Measurements from ENCODE around the gene TRPM3. TPM values are rescaled to one million over a fixed set of nuclear protein-coding genes. Genes with fewer than 3 reads are reported as not detected.

The TRPM3 gene
- total RNA-seq, 4 donors from 2014 or later = 0.11 to 1.3 (median 0.21) TPM

DNA sequence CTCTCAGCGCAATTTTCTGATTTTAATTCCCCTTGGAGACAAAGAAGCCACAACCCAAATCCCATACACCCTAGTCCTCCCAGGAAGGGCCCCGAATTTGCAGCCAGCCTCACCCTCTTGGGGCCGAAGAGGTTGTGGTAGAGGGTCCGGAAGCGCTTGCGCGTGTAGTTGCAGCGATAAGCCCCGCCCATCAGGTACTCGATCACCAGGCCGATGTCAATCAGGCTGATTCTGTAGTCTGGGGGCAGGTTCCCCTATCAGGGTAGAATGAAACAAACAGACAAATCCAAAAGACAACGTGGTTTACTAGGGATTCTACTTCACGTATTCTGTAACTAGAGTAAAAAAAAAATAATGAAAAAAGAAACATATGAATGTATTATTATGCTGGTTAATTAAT lies 496.3 kb downstream of the TRPM3 start:
- H3K27me3 ChIP-seq = no peaks in the 10 kb centered on the region
- no peak for DNase-seq (ENCODE audit: low spot score in 2 of 2)
- H3K27ac ChIP-seq = no peak overlapping the region
- TF ChIP-seq POLR2AphosphoS5 (IDR thresholded peaks at IDR 0.05) (no peak), POLR2A (IDR thresholded peaks at IDR 0.05) (no peak), EP300 (IDR thresholded peaks at IDR 0.05) (no peak)
- TF ChIP-seq, protein P1, sequence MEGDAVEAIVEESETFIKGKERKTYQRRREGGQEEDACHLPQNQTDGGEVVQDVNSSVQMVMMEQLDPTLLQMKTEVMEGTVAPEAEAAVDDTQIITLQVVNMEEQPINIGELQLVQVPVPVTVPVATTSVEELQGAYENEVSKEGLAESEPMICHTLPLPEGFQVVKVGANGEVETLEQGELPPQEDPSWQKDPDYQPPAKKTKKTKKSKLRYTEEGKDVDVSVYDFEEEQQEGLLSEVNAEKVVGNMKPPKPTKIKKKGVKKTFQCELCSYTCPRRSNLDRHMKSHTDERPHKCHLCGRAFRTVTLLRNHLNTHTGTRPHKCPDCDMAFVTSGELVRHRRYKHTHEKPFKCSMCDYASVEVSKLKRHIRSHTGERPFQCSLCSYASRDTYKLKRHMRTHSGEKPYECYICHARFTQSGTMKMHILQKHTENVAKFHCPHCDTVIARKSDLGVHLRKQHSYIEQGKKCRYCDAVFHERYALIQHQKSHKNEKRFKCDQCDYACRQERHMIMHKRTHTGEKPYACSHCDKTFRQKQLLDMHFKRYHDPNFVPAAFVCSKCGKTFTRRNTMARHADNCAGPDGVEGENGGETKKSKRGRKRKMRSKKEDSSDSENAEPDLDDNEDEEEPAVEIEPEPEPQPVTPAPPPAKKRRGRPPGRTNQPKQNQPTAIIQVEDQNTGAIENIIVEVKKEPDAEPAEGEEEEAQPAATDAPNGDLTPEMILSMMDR (IDR thresholded peaks at IDR 0.05) = no peak
- WGBS = 82% methylated on average over 13 of the region's 13 CpGs
- no peaks in the 10 kb centered on the region for H3K9me3 ChIP-seq
- no peaks in the 10 kb centered on the region for H3K4me1 ChIP-seq
- H3K36me3 ChIP-seq = no peaks in the 10 kb centered on the region
- H3K4me3 ChIP-seq = no peak overlapping the region

DNA sequence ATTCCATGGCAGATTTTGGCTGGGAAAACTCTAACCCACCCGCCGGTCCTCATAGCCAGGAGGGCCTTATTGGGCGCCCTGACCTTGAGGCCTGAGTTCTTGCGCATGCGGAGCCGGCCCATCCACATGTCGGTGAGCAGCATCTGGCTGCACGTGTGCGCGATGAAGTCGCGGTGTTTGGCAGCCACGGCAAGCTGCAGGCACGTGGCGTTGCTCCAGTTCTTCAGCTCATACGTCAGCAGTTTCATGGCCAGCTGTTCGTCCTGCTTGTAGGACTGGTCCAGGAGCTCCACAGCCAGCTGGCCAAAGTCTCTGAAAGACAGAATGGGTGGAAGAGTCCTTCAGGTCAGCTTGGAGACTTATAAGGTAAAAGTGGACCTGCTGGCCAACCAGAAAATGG lies 502.6 kb downstream of the TRPM3 start:
- H3K4me3 ChIP-seq = no peak overlapping the region
- DNase-seq (ENCODE audit: low spot score in 2 of 2) = no peak
- 87% methylated on average over 15 of the region's 17 CpGs for WGBS
- no peaks in the 10 kb centered on the region for H3K4me1 ChIP-seq
- TF ChIP-seq, protein P1 (IDR thresholded peaks at IDR 0.05) = no peak
- no peak for TF ChIP-seq POLR2AphosphoS5 (IDR thresholded peaks at IDR 0.05)
- TF ChIP-seq EP300 (IDR thresholded peaks at IDR 0.05) = no peak
- no peak for TF ChIP-seq POLR2A (IDR thresholded peaks at IDR 0.05)
- no peaks in the 10 kb centered on the region for H3K36me3 ChIP-seq
- no peaks in the 10 kb centered on the region for H3K27me3 ChIP-seq
- H3K27ac ChIP-seq = no peak overlapping the region
- no peaks in the 10 kb centered on the region for H3K9me3 ChIP-seq

- TF ChIP-seq EP300 (IDR thresholded peaks at IDR 0.05) = no peak
- H3K36me3 ChIP-seq = no peaks in the 10 kb centered on the region
- H3K4me1 ChIP-seq = no peaks in the 10 kb centered on the region
- no peaks in the 10 kb centered on the region for H3K27me3 ChIP-seq
- no peaks in the 10 kb centered on the region for H3K9me3 ChIP-seq
- no peak overlapping the region for H3K27ac ChIP-seq
- 94% methylated on average over 9 of the region's 9 CpGs for WGBS
- H3K4me3 ChIP-seq = no peak overlapping the region
- DNase-seq (ENCODE audit: low spot score in 2 of 2) = no peak
Measured at GRCh38 chr9:70617033-70617828, 504.2 kb downstream of the TRPM3 start.

DNA sequence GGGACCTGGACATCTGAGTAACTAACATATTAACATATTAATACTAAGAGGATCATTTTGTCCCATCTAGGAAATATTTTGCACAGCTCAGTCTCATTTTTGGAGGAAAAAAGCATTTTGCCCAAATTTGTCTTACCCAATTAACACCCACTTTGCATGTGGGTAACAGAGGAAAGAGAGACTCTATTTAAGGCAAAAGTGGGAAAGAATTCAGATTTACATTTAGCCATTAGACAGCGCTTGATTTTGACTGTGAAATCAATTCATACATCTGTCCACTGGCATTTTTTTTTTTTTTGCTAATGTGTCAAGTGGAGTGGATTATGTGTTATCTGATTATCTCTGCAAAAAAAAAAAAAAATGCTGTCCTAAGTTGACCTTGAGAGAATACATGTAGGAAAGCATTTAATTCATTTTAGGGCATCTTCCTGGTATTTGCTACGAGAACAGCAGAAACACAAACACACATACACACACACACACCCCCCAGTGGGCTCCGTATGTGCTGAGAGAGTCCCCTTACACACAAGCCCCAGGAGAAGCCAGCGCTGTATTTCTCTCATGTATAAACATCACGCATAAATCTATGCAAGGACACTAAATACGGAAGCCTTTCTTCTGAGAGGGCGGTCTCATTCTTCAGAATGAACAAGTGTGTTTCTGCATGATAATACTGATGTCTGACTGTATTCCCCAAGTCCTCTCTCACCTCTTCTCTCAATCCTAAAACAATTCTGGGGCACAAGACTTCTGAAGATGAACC lies 505.0 kb downstream of the TRPM3 start:
- DNase-seq (ENCODE audit: low spot score in 2 of 2) = no peak
- Histone ChIP-seq H3K4me3 (no peak overlapping the region), H3K27ac (no peak overlapping the region), H3K36me3 (no peaks in the 10 kb centered on the region), H3K27me3 (no peaks in the 10 kb centered on the region), H3K4me1 (no peaks in the 10 kb centered on the region), H3K9me3 (no peaks in the 10 kb centered on the region)
- WGBS = 94% methylated on average over 7 of the region's 7 CpGs
- TF ChIP-seq, protein P1 (IDR thresholded peaks at IDR 0.05) = no peak
- no peak for TF ChIP-seq POLR2A (IDR thresholded peaks at IDR 0.05)
- TF ChIP-seq EP300 (IDR thresholded peaks at IDR 0.05) = no peak
- no peak for TF ChIP-seq POLR2AphosphoS5 (IDR thresholded peaks at IDR 0.05)

DNA sequence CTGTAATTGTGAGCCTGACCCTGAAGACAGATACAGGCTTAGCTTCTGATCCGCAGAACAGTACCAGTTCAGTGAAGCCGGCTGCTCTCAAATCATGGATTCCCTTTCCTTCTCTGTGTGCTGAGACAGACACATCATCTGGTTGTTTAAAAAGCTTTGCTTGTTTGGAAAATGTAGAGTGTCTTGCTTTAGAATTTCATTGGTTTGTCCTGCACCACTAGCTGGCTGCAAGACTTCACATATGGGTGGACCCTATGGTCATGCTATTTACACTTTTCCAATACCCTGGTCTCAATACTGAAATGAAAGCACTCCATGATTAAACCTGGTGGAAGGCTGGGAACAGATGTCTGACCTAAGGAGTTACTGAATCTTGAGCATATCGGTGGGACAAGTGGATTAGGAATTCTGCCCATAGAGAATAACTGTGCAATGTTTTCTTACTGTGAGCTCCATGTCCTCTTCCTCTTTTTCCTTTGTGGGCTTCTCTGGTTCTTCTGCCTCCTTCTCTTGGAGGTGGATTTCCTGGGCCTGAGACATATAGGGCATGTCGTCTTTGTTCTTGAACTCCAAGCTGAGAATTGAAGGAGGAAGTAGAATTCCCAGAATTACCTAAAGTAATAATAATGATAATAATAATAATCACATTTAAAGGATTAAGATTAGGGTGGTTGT lies 505.8 kb downstream of the TRPM3 start:
- WGBS = 72% methylated on average over 4 of the region's 4 CpGs
- no peak overlapping the region for H3K4me3 ChIP-seq
- no peak overlapping the region for H3K27ac ChIP-seq
- H3K4me1 ChIP-seq = no peaks in the 10 kb centered on the region
- no peaks in the 10 kb centered on the region for H3K9me3 ChIP-seq
- TF ChIP-seq POLR2AphosphoS5 (IDR thresholded peaks at IDR 0.05) (no peak), EP300 (IDR thresholded peaks at IDR 0.05) (no peak), POLR2A (IDR thresholded peaks at IDR 0.05) (no peak)
- TF ChIP-seq, protein P1 (IDR thresholded peaks at IDR 0.05) = no peak
- no peaks in the 10 kb centered on the region for H3K27me3 ChIP-seq
- H3K36me3 ChIP-seq = no peaks in the 10 kb centered on the region
- DNase-seq (ENCODE audit: low spot score in 2 of 2) = no peak
